K562 (cell line): Measurements from ENCODE around the gene CBL. TPM values are rescaled to one million over a fixed set of nuclear protein-coding genes. Genes with fewer than 3 reads are reported as not detected.

Experiments
- BRD9 ChIP-seq: fragments of 450-650 bp; IDR thresholded peaks from 2 replicates; pipeline ENCODE4 v1.6.1; 2018; ENCODE audit warnings: low read depth; ENCODE audit not compliant: partially characterized antibody
- CAMTA2 ChIP-seq: fragments of 250-450 bp; sonication (Bioruptor Pico); conservative IDR thresholded peaks from 2 replicates; pipeline ENCODE4 v1.5.1; 2022
- FIP1L1 ChIP-seq: fragments of 200-400 bp; formaldehyde crosslinking; IDR thresholded peaks from 2 replicates; pipeline ENCODE4 v1.6.1; 2018; ENCODE audit warnings: mild to moderate bottlenecking, low read depth, low read length; ENCODE audit not compliant: poor library complexity, severe bottlenecking
- FOXO4 ChIP-seq: fragments of 450-650 bp; formaldehyde crosslinking; IDR thresholded peaks from 2 replicates; pipeline ENCODE4 v1.4.0; 2020; ENCODE audit warnings: mild to moderate bottlenecking, moderate library complexity
- GATAD2B ChIP-seq: fragments of 450-650 bp; IDR thresholded peaks from 2 replicates; pipeline ENCODE4 v1.6.1; 2017; ENCODE audit warnings: mild to moderate bottlenecking, borderline replicate concordance
- RBFOX2 ChIP-seq: fragments of 200-400 bp; formaldehyde crosslinking; IDR thresholded peaks from 2 replicates; pipeline ENCODE4 v1.6.1; 2017; ENCODE audit warnings: low read depth, mild to moderate bottlenecking, low read length, moderate library complexity
- ZBTB17 ChIP-seq: fragments of 450-650 bp; formaldehyde crosslinking; IDR thresholded peaks from 2 replicates; pipeline ENCODE4 v1.4.0; 2020; ENCODE audit warnings: mild to moderate bottlenecking
- ZNF318 ChIP-seq, 2 experiments: fragments of 450-650 bp; IDR thresholded peaks; 2 replicates each; pipeline ENCODE4 v1.6.1; 2016; ENCODE audit warnings: mild to moderate bottlenecking in 2 of 2, borderline replicate concordance in 1 of 2, low read depth in 1 of 2, moderate library complexity in 1 of 2
- polyA plus RNA-seq, 8 experiments: library from polyadenylated mRNA; depleted of rRNA in 4 of 8; stranded (reverse) in 5 of 8; unstranded in 3 of 8; fragments of >200 nt; fragmentation: Nextera tagmentation in 2 of 8; fragmentation: Illumina TruSeq in 1 of 8; extraction: Ambion mirVana in 2 of 8; extraction: Trizol in 1 of 8; gene quantifications; 2 replicates each; pipeline versions ENCODE4 v1.2.1 to v1.2.3, GENCODE V29; 2011 to 2014; ENCODE audit warnings: inconsistent platforms in 1 of 8, missing spikeins in 1 of 8
- total RNA-seq, 7 experiments: library from RNA; depleted of rRNA in 6 of 7; stranded (reverse); fragments of >200 nt in 6 of 7; fragmentation: Illumina TruSeq in 2 of 7; extraction: Trizol in 2 of 7; gene quantifications; 2 replicates each; pipeline versions ENCODE4 v1.2.1 to v1.2.3, GENCODE V29; 2011 to 2021; ENCODE audit warnings: low replicate concordance in 1 of 7

CBL gene
- total and polyA plus RNA-seq, 9 of the 15 experiments (the other 6 are each of a cell fraction or from before 2014, with no cell fraction given) = 3.2 to 24.9 (median 9.9) TPM

GRCh38 chr11:119317592-119318239 lies 111.6 kb downstream of the CBL start (continued):
- no peak for TF ChIP-seq FOXO4 (CRISPR knock-in tag)
- no peak for TF ChIP-seq BRD9
- TF ChIP-seq FIP1L1 = no peak
- no peak for TF ChIP-seq ZNF318 (IDR thresholded peaks at IDR 0.05; ENCODE audit: borderline replicate concordance in 1 of 2, low read depth in 1 of 2)
- peak; percentile 51; the same call in 1 of the 2 replicates for TF ChIP-seq ZBTB17 (CRISPR knock-in tag)
- TF ChIP-seq RBFOX2 = 0 out of 2 replicates have a peak, but pooled peaks have one; percentile 10
- TF ChIP-seq GATAD2B = no peak
- no peak for TF ChIP-seq CAMTA2 (CRISPR knock-in tag)
